ENCODE measurements around the gene KLRF2. TPM values are rescaled to one million over a fixed set of nuclear protein-coding genes. Genes with fewer than 3 reads are reported as not detected.
A peak's percentile ranks its signal among the peaks of the same experiment; 100 is the strongest.

The KLRF2 gene
- total RNA-seq, 1 donor from 2014 or later = not detected

- Mint-ChIP-seq H3K9me3 (ENCODE audit: unreplicated experiment) (no peaks in the 10 kb centered on the region), H3K4me1 (ENCODE audit: unreplicated experiment) (peaks cover 8% of the 10 kb centered on the region), H3K4me3 (ENCODE audit: unreplicated experiment) (no peak overlapping the region), H3K27ac (ENCODE audit: unreplicated experiment) (no peak overlapping the region), H3K36me3 (ENCODE audit: low read depth, unreplicated experiment) (no peaks in the 10 kb centered on the region), H3K27me3 (ENCODE audit: unreplicated experiment) (no peaks in the 10 kb centered on the region)
- DNase-seq (ENCODE audit: low spot score) = no peak
- peak; percentile 13 for TF ChIP-seq CTCF (IDR thresholded peaks at IDR 0.05; ENCODE audit: unreplicated experiment)
Measured at GRCh38 chr12:9940375-9940774, 59.1 kb downstream of the KLRF2 start.

- DNase-seq (ENCODE audit: low spot score) = no peak
- H3K9me3 Mint-ChIP-seq (ENCODE audit: unreplicated experiment) = no peaks in the 10 kb centered on the region
- no peak for TF ChIP-seq CTCF (IDR thresholded peaks at IDR 0.05; ENCODE audit: unreplicated experiment)
- H3K27ac Mint-ChIP-seq (ENCODE audit: unreplicated experiment) = no peak overlapping the region
- H3K27me3 Mint-ChIP-seq (ENCODE audit: unreplicated experiment) = no peaks in the 10 kb centered on the region
- peaks cover 8% of the 10 kb centered on the region for H3K4me1 Mint-ChIP-seq (ENCODE audit: unreplicated experiment)
- H3K4me3 Mint-ChIP-seq (ENCODE audit: unreplicated experiment) = no peak overlapping the region
- H3K36me3 Mint-ChIP-seq (ENCODE audit: low read depth, unreplicated experiment) = no peaks in the 10 kb centered on the region
Measured at GRCh38 chr12:9941838-9942237, 60.5 kb downstream of the KLRF2 start.

- H3K27me3 Mint-ChIP-seq (ENCODE audit: unreplicated experiment) = peaks cover 2% of the 10 kb centered on the region
- no peak overlapping the region for H3K4me3 Mint-ChIP-seq (ENCODE audit: unreplicated experiment)
- H3K9me3 Mint-ChIP-seq (ENCODE audit: unreplicated experiment) = no peaks in the 10 kb centered on the region
- no peak for DNase-seq (ENCODE audit: low spot score)
- no peak for TF ChIP-seq CTCF (IDR thresholded peaks at IDR 0.05; ENCODE audit: unreplicated experiment)
- H3K4me1 Mint-ChIP-seq (ENCODE audit: unreplicated experiment) = peaks cover 8% of the 10 kb centered on the region
- H3K27ac Mint-ChIP-seq (ENCODE audit: unreplicated experiment) = no peak overlapping the region
- H3K36me3 Mint-ChIP-seq (ENCODE audit: low read depth, unreplicated experiment) = no peaks in the 10 kb centered on the region
Measured at GRCh38 chr12:9943240-9943639, 62.0 kb downstream of the KLRF2 start.

- no peak for DNase-seq (ENCODE audit: low spot score)
- no peak for TF ChIP-seq CTCF (IDR thresholded peaks at IDR 0.05; ENCODE audit: unreplicated experiment)
- Mint-ChIP-seq H3K27me3 (ENCODE audit: unreplicated experiment) (peaks cover 2% of the 10 kb centered on the region), H3K4me3 (ENCODE audit: unreplicated experiment) (no peak overlapping the region), H3K4me1 (ENCODE audit: unreplicated experiment) (peaks cover 8% of the 10 kb centered on the region), H3K36me3 (ENCODE audit: low read depth, unreplicated experiment) (no peaks in the 10 kb centered on the region), H3K9me3 (ENCODE audit: unreplicated experiment) (no peaks in the 10 kb centered on the region), H3K27ac (ENCODE audit: unreplicated experiment) (peak overlapping the region; percentile 7)
Measured at GRCh38 chr12:9944391-9944790, 63.1 kb downstream of the KLRF2 start.

Other genes starting within 250 kb of the KLRF2 start
- gene CLEC2D, start 211.8 kb upstream of the KLRF2 start, total RNA-seq (ENCODE audit: unreplicated experiment) = 18.9 TPM
- gene CLECL1, start 148.4 kb upstream of the KLRF2 start, total RNA-seq (ENCODE audit: unreplicated experiment) = not detected
- 0.69 TPM for gene CD69, start 120.6 kb upstream of the KLRF2 start, total RNA-seq (ENCODE audit: unreplicated experiment)
- not detected for gene KLRF1, start 54.0 kb upstream of the KLRF2 start, total RNA-seq (ENCODE audit: unreplicated experiment)
- gene CLEC2B, start 12.1 kb upstream of the KLRF2 start, total RNA-seq (ENCODE audit: unreplicated experiment) = not detected
- gene CLEC2A, start 50.9 kb downstream of the KLRF2 start, total RNA-seq (ENCODE audit: unreplicated experiment) = not detected
- not detected for gene CLEC12A, start 89.9 kb downstream of the KLRF2 start, total RNA-seq (ENCODE audit: unreplicated experiment)
- gene CLEC1B, start 117.6 kb downstream of the KLRF2 start, total RNA-seq (ENCODE audit: unreplicated experiment) = not detected
- gene CLEC12B, start 129.1 kb downstream of the KLRF2 start, total RNA-seq (ENCODE audit: unreplicated experiment) = not detected
- gene CLEC9A, start 149.2 kb downstream of the KLRF2 start, total RNA-seq (ENCODE audit: unreplicated experiment) = not detected
- gene CLEC1A, start 217.5 kb downstream of the KLRF2 start, total RNA-seq (ENCODE audit: unreplicated experiment) = 29.3 TPM
- not detected for gene CLEC7A, start 248.7 kb downstream of the KLRF2 start, total RNA-seq (ENCODE audit: unreplicated experiment)

All from endothelial cell (in vitro differentiated cells).